ENCODE results near the gene COL3A1. TPM values are rescaled to one million over a fixed set of nuclear protein-coding genes. Genes with fewer than 3 reads are reported as not detected.

The COL3A1 gene
- total and polyA plus RNA-seq, 2 of the 8 experiments (the other 6 are each of a cell fraction or from before 2014, with no cell fraction given): 0.07 to 0.11 TPM

GRCh38 chr2:188997263-188997662 lies 23.1 kb downstream of the COL3A1 start (continued):
- TF ChIP-seq ASH2L (IDR thresholded peaks at IDR 0.05; ENCODE audit: low read length) (no peak), MAX (IDR thresholded peaks at IDR 0.05) (no peak), MAFK (IDR thresholded peaks at IDR 0.05; ENCODE audit: low read depth, low read length) (no peak), JUN (IDR thresholded peaks at IDR 0.05; ENCODE audit: low read depth, low read length) (no peak)

Data from H1 (cell line).